HFFc6 (cell line): ENCODE results near the gene ADGRD2. TPM values are rescaled to one million over a fixed set of nuclear protein-coding genes. Genes with fewer than 3 reads are reported as not detected.

Experiments
- DNase-seq: peaks from one replicate; pipeline ENCODE4 v3.0.0-alpha.2; 2018
- H3K27ac Mint-ChIP-seq: 2 replicates; pipeline ENCODE4 v1.8.0; 2020; ENCODE audit warnings: mild to moderate bottlenecking, mixed read lengths
- H3K27me3 Mint-ChIP-seq: 2 replicates; pipeline ENCODE4 v1.8.0; 2021; ENCODE audit warnings: mild to moderate bottlenecking, moderate library complexity, mixed read lengths; ENCODE audit not compliant: insufficient read depth
- H3K36me3 Mint-ChIP-seq: 2 replicates; pipeline ENCODE4 v1.8.0; 2021; ENCODE audit warnings: low read depth, mixed read lengths
- H3K4me1 Mint-ChIP-seq: 2 replicates; pipeline ENCODE4 v1.8.0; 2020; ENCODE audit warnings: low read depth, mixed read lengths
- H3K4me3 Mint-ChIP-seq: 2 replicates; pipeline ENCODE4 v1.8.0; 2020; ENCODE audit warnings: mild to moderate bottlenecking, moderate library complexity, mixed read lengths
- H3K9me3 Mint-ChIP-seq: 2 replicates; pipeline ENCODE4 v1.8.0; 2020; ENCODE audit warnings: mild to moderate bottlenecking, mixed read lengths
- CTCF ChIP-seq: fragments of 200-600 bp; sonication (generic); IDR thresholded peaks from 2 replicates; pipeline ENCODE4 v1.5.0; 2021; ENCODE audit warnings: antibody characterized with exemption, mild to moderate bottlenecking
- total RNA-seq, 6 experiments: library from RNA; stranded (reverse); fragmentation: NEBNext Ultra II Directional; extraction: Animal tissue kit (Norgen Biotek cat#: 25700); gene quantifications; 2 replicates in 1 of 6; 3 replicates in 5 of 6; pipeline ENCODE4 v1.2.3, GENCODE V29; 2021

ADGRD2 gene
- total RNA-seq, 6 experiments from 2014 or later = not detected

DNA sequence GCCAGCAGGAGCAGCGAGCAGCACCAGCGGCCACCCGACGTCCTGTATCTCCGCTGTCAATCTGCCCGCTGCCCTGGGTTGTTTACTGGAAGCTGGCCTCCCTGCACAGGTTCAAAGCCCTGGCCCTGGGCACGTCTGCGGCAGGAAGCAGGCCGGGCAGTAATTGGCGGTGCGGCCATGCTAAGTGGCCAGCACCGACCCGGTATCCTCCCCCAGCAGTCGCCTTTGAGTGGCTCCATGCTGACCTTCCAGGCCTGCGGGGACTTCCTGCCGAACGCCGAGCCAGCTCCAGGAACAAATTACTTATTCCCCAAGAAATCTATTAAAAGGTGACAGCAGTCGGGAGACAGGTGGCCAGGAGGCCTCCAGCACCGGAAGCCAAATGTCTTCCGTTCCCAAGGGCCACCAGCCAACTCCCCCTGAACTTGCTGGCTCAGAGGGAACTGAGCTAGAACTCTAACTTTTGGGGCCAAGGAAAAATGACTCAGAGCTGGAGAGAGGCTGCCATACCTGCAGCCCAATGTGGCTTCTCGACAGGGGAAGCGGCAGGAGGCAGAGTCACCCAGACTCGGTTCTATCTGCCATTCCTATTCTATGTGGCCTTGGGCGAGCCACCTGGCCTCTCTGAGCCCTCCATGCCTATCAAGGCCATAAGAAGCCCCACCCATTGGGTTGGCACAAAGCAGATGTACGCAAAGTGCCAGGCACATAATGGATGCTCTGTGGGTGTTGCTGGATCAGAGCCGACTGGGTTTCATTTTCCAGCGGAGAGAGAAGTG, 21.3 kb upstream of the ADGRD2 start:
- Mint-ChIP-seq H3K4me3 (no peak overlapping the region), H3K27me3 (peaks cover 36% of the 10 kb centered on the region), H3K9me3 (no peaks in the 10 kb centered on the region), H3K27ac (no peak overlapping the region), H3K36me3 (no peaks in the 10 kb centered on the region), H3K4me1 (peaks cover 1% of the 10 kb centered on the region; the same call in 1 of the 2 replicates)
- no peak for TF ChIP-seq CTCF
- no peak for DNase-seq

GRCh38 chr9:124429530-124429867, 20.8 kb upstream of the ADGRD2 start:
- H3K27me3 Mint-ChIP-seq = peaks cover 30% of the 10 kb centered on the region
- H3K4me3 Mint-ChIP-seq = no peak overlapping the region
- no peaks in the 10 kb centered on the region for H3K9me3 Mint-ChIP-seq
- no peak for DNase-seq
- no peak overlapping the region for H3K27ac Mint-ChIP-seq
- TF ChIP-seq CTCF = no peak
- H3K36me3 Mint-ChIP-seq = no peaks in the 10 kb centered on the region
- H3K4me1 Mint-ChIP-seq = no peaks in the 10 kb centered on the region

DNA sequence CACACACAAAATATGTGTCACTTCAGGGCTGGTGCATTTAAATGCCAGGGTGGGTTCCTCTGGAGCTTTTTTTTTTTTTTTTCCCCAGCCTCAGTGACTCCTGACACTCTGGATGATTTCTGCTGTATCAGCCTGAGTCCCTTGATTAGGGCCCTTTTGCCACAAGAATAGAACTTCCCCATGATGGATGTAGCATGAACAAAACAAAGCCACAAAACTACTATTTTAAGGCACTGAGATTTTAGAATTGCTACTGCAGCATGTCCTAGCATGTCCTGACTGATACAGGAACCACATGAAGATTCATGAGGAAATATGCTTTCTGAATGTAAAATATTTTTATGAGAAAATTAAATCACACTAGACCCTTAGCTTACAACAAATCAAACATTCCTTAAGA, 13.9 kb upstream of the ADGRD2 start:
- peaks cover 37% of the 10 kb centered on the region for H3K27me3 Mint-ChIP-seq
- DNase-seq = no peak
- H3K9me3 Mint-ChIP-seq = peaks cover 4% of the 10 kb centered on the region; the same call in 1 of the 2 replicates
- H3K4me1 Mint-ChIP-seq = no peaks in the 10 kb centered on the region
- no peak for TF ChIP-seq CTCF
- no peaks in the 10 kb centered on the region; the same call in 1 of the 2 replicates for H3K36me3 Mint-ChIP-seq
- no peak overlapping the region for H3K27ac Mint-ChIP-seq
- no peak overlapping the region for H3K4me3 Mint-ChIP-seq

- Mint-ChIP-seq H3K4me3 (no peak overlapping the region), H3K4me1 (no peaks in the 10 kb centered on the region), H3K36me3 (no peaks in the 10 kb centered on the region; the same call in 1 of the 2 replicates), H3K27ac (no peak overlapping the region), H3K9me3 (peaks cover 4% of the 10 kb centered on the region), H3K27me3 (peaks cover 33% of the 10 kb centered on the region)
- TF ChIP-seq CTCF = no peak
- DNase-seq = no peak
Measured at GRCh38 chr9:124437086-124437485, 13.2 kb upstream of the ADGRD2 start.

- no peak for DNase-seq
- Mint-ChIP-seq H3K36me3 (no peaks in the 10 kb centered on the region; the same call in 1 of the 2 replicates), H3K27me3 (peaks cover 25% of the 10 kb centered on the region), H3K9me3 (peaks cover 7% of the 10 kb centered on the region), H3K4me1 (no peaks in the 10 kb centered on the region), H3K27ac (no peak overlapping the region), H3K4me3 (no peak overlapping the region)
- no peak for TF ChIP-seq CTCF
Measured at GRCh38 chr9:124438091-124438490, 12.2 kb upstream of the ADGRD2 start.
